Astrocyte of the spinal cord (primary cell): ENCODE data around the gene PSD4.

Experiments
- DNase-seq: peaks from one replicate; pipeline ENCODE4 v3.0.0; 2011; ENCODE audit warnings: low read depth, low spot score
- H3K4me3 ChIP-seq: 2 replicates; pipeline ENCODE4 v1.5.1; 2011; ENCODE audit warnings: low read depth, mild to moderate bottlenecking, low read length, moderate library complexity
- CTCF ChIP-seq: IDR thresholded peaks from 2 replicates; pipeline ENCODE4 v1.5.1; 2012; ENCODE audit warnings: low read depth, mild to moderate bottlenecking, low read length, inconsistent platforms
- in situ Hi-C: cut with HindIII; loops from 2 replicates; pipeline ENCODE4 v1.10.0; 2017; ENCODE audit warnings: low sequenced_read_pairs

Gene PSD4

DNA sequence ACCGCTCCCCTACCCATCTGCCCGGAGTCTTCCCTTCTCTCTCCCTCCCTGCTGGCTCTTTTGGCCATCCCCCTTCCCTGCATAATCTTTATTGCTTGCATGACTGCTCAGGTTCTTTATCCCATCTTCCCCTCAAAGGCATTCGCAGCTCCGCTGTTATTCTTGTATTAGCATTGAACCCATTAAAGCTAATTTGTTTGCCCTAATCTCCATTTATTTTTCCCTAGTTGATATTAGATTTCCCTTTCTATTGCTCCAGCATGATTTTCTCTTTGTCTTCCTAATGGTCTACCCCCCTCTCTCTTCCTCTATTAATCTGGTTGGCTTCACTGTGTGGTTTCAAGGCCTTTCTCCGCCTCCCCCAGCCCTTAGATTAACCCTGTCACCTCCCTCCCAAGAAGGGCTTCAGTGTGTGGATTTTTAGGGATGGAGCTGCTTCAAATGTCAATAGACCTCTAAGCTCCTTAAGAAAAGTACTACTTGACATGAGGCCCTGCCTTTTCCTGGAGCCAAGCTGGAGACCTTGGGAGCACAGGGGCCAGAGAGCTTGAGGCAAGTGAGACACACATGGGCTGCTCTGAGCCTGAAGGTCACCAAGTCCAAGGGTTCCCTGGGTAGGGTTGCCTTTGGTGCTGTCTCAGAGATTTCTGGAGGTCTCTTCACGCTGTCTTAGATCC is 84.8 kb downstream of the PSD4 start:
- DNase-seq, result no peak
- in situ Hi-C loops, result no loop called here
- H3K4me3 ChIP-seq, result no peak overlapping the region
- TF ChIP-seq CTCF, result no peak
